ENCODE data around the gene PPP2R2C. TPM values are rescaled to one million over a fixed set of nuclear protein-coding genes. Genes with fewer than 3 reads are reported as not detected.
A peak's percentile ranks its signal among the peaks of the same experiment; 100 is the strongest.

PPP2R2C gene
- total and polyA plus RNA-seq, 5 donors: 2.3 to 7.2 (median 2.8) TPM

DNA sequence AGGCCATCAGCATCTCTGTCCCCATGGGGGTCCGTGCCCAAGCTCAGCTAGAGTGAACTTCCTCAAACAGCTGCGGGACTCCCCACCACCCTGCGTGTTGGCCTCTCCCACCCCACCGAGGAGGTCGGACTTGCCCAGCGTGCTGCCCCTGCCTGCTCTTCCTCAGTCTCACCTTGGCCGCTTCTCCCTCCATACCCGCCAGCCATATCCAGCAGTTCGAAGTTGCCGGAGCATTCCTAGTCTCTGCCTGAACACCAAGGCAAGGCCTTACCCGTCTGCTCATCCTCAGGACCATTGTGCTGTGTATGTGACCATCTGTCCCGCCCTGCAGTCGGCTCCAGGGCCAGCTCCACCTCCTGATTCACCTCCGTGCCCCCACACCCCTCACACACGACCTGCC is 118.3 kb downstream of the PPP2R2C start:
- intact Hi-C loops (cut with DNase I): no loop called here

DNA sequence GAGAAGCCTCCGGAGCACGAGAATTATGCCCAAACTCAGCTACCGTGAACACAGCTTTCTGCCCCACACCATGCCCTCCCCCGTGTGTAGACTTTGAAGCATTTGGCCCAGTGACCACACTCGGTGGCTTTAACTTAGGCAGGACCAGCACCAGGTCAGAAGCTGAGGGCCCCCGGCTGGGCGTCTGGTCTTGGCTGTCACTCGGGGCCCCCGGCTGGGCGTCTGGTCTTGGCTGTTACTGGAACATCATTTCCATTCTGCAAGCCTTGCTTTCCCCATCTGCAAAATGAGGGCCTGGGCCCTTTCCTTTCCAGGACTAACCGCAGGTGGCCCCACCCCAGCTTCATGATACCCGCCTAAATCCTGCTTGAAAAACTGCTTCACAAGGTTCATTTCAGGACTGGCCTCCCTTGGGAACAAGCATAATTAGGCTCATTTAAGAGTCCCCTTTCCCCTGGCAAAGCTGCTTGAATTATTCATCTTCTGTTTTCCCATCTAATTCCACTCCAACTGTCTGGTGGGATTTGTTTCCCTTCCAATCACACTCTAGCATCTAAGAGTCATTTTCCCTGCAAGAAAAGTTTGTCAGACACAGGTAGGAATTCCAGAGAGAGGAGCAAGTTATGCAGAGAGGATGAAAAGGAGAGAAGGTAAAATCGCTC is 120.3 kb downstream of the PPP2R2C start:
- DNase-seq (peak in 1 of 3 donors; percentile 37), ATAC-seq (no peak)
- no peaks in the 10 kb centered on the region for H3K27me3 ChIP-seq (ENCODE audit: control insufficient read depth, insufficient read depth)

More for the DNA sequence above, 118.3 kb downstream of the PPP2R2C start:
- H3K27ac ChIP-seq (ENCODE audit: low read length): no peak overlapping the region
- peak in 1 of 3 donors; percentile 37 for DNase-seq
- no peak for ATAC-seq
- no peaks in the 10 kb centered on the region for H3K9me3 ChIP-seq (ENCODE audit: control insufficient read depth, low read length)
- WGBS: 47% methylated on average over 15 of the region's 15 CpGs
- no peaks in the 10 kb centered on the region for H3K4me1 ChIP-seq (ENCODE audit: control insufficient read depth, insufficient read depth, low read length)
- H3K27me3 ChIP-seq (ENCODE audit: control insufficient read depth, insufficient read depth): no peaks in the 10 kb centered on the region
- no peak overlapping the region for H3K4me3 ChIP-seq (ENCODE audit: low read length)

DNA sequence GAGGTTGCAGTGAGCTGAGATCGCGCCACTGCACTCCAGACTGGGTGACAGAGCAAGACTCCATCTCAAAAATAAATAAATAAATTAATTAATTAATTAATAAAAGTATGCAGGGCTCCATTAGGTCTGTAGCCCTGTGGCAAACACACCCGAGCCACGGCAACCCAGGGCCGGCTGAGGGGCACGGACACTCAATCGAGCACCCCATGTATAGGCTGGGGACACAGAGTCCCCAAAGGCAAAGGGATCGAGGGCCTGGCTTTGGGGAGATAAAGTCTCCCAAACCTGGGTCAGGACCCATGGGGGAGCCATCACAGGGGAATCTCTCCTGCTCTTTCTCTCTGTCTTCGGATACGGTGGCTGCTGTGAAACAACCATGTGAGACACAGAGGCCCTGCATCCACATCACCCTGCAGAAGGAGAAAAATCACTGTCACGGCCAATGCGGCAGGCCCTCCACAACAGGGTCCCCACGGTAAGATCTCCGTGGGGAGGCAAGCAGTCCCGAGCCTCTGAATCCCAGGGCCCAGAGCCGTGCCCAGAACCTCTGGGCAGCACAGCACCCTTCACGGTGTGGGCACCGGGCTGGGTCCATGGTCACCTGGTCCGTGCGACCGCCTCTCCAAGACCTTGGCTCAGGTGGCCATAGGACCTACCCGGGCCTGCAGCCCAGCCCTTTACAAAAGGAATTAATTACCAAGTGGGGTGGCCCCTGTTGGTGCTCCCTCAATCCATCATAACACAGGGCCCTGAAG is 121.0 kb downstream of the PPP2R2C start:
- no peaks in the 10 kb centered on the region for H3K9me3 ChIP-seq (ENCODE audit: control insufficient read depth, low read length)
- 91% methylated on average over 22 of the region's 22 CpGs for WGBS
- no peak for ATAC-seq
- no peaks in the 10 kb centered on the region for H3K27me3 ChIP-seq (ENCODE audit: control insufficient read depth, insufficient read depth)
- H3K4me1 ChIP-seq (ENCODE audit: control insufficient read depth, insufficient read depth, low read length): no peaks in the 10 kb centered on the region
- peak in 1 of 3 donors; percentile 22 for DNase-seq
- no peak overlapping the region for H3K4me3 ChIP-seq (ENCODE audit: low read length)
- intact Hi-C loops (cut with DNase I): no loop called here
- H3K27ac ChIP-seq (ENCODE audit: low read length): no peak overlapping the region

More for the DNA sequence above, 120.3 kb downstream of the PPP2R2C start:
- no peaks in the 10 kb centered on the region for H3K9me3 ChIP-seq (ENCODE audit: control insufficient read depth, low read length)
- no peak overlapping the region for H3K27ac ChIP-seq (ENCODE audit: low read length)
- H3K4me1 ChIP-seq (ENCODE audit: control insufficient read depth, insufficient read depth, low read length): no peaks in the 10 kb centered on the region
- intact Hi-C loops (cut with DNase I): no loop called here
- WGBS: 68% methylated on average over 13 of the region's 13 CpGs
- H3K4me3 ChIP-seq (ENCODE audit: low read length): no peak overlapping the region

DNA sequence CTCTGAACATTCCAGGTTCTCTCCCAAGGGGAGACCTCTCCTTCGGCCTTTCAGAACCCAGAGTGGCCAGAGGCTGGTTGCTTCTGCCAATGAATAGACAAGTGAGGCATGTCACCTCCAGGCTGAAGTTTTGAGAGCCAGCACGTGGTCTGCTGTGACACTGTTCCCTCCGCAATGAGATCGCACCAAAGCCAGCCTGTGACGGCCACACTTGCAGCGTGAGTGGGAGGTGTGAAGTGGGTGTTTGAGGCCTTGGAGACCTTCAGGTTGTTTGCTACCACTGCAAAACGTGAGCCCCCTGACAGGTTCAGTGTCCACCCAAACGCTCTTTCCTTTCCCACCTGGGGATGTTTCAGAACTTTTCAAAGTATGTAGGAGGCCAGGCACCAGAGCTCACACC is 121.8 kb downstream of the PPP2R2C start:
- ATAC-seq (no peak), DNase-seq (no peak)
- intact Hi-C loops (cut with DNase I): no loop called here
- Histone ChIP-seq H3K4me3 (ENCODE audit: low read length) (no peak overlapping the region), H3K27me3 (ENCODE audit: control insufficient read depth, insufficient read depth) (no peaks in the 10 kb centered on the region), H3K27ac (ENCODE audit: low read length) (no peak overlapping the region), H3K9me3 (ENCODE audit: control insufficient read depth, low read length) (no peaks in the 10 kb centered on the region), H3K4me1 (ENCODE audit: control insufficient read depth, insufficient read depth, low read length) (no peaks in the 10 kb centered on the region)
- 60% methylated on average over 8 of the region's 8 CpGs for WGBS

DNA sequence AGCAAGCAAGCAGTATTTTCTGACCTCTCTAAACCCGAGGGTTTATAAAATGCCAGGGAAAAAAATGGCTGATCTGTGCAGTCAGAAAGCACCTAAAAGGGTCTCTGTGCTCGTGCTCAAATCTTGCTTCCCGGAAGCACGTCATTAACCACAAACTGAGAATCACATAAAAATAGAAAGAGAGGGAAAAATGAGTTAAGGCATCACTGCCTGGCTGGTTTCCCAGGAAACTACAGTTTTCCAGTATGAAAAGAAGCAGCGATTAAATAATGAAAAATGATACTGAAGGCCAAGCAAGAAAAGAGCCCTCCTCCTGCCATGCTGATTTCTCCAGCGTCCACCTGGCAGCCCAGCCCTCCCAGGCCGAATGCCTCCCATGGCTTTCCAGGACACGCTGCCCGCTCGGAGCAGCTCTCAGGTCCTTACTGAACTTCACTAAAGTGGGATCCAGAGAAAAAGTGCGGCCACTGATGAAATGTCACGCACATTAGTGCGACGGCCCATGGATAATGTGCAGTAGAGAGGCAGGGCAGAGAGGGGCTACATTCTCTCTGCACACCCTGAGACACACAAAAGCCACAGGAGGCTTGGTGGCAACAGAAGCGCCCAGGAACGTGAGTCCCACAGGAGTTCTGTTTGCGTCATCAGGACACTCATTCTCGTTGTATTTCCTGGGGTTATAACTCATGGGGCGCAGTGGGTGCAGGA is 122.4 kb downstream of the PPP2R2C start:
- Histone ChIP-seq H3K27me3 (ENCODE audit: control insufficient read depth, insufficient read depth) (no peaks in the 10 kb centered on the region), H3K4me3 (ENCODE audit: low read length) (no peak overlapping the region), H3K9me3 (ENCODE audit: control insufficient read depth, low read length) (no peaks in the 10 kb centered on the region), H3K4me1 (ENCODE audit: control insufficient read depth, insufficient read depth, low read length) (no peaks in the 10 kb centered on the region), H3K27ac (ENCODE audit: low read length) (no peak overlapping the region)
- DNase-seq: peak in 2 of 3 donors; percentile 23 to 24
- intact Hi-C loops (cut with DNase I): no loop called here
- no peak for ATAC-seq
- 69% methylated on average over 19 of the region's 19 CpGs for WGBS

DNA sequence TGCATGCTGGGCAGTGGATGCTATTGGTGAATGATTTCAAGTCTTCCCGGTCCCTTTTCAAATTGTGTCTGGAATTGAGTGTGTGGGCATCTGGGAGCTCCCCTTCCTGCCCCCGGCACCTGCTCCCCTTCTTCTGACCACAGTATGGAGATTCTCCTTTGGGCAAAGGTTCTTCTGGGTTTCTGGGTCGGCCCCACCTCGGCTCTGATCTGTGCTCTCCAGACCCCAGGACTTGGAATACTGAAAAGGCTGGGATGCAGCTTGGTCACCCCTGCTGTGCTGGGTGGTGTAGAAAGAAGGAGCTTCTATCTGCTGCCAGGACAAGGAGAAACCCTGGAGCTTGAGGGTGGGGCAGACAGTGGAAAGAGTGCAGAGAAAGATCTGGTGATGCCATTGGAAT is 124.0 kb downstream of the PPP2R2C start:
- Histone ChIP-seq H3K27ac (ENCODE audit: low read length) (no peak overlapping the region), H3K4me3 (ENCODE audit: low read length) (no peak overlapping the region), H3K4me1 (ENCODE audit: control insufficient read depth, insufficient read depth, low read length) (no peaks in the 10 kb centered on the region), H3K9me3 (ENCODE audit: control insufficient read depth, low read length) (no peaks in the 10 kb centered on the region), H3K27me3 (ENCODE audit: control insufficient read depth, insufficient read depth) (no peaks in the 10 kb centered on the region)
- intact Hi-C loops (cut with DNase I): no loop called here
- ATAC-seq: no peak
- peak in 1 of 3 donors; percentile 3 for DNase-seq
- WGBS: 92% methylated on average over 4 of the region's 4 CpGs

DNA sequence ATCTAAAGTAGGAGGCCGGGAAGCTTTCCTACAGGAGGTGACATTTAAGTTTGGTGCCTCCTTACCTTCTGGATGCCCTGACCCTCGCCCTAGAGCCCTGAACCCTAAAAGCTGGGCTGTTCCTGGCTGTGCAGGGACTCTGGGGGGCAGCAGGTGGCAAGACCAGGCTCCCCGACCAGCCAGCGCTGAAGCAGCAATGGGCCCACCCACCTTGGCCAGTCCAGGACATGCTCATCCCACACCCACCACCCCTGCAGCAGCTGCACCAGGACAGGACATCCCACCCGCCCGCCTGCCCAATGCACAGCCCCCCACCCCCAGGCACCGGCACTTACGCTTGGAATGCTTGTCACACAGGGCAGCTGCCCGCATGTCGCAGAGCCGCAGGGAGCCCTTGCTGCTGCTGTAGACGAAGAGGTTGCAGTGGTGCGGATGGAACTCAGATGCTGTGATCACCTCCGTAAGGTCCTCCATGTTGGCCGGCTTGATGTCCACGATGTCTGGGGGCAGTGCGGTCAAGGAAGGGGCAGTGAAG is 124.8 kb downstream of the PPP2R2C start:
- WGBS: 69% methylated on average over 17 of the region's 17 CpGs
- intact Hi-C loops (cut with DNase I): no loop called here
- no peak overlapping the region for H3K4me3 ChIP-seq (ENCODE audit: low read length)
- H3K9me3 ChIP-seq (ENCODE audit: control insufficient read depth, low read length): no peaks in the 10 kb centered on the region
- H3K4me1 ChIP-seq (ENCODE audit: control insufficient read depth, insufficient read depth, low read length): no peaks in the 10 kb centered on the region
- H3K27ac ChIP-seq (ENCODE audit: low read length): no peak overlapping the region
- ATAC-seq (no peak), DNase-seq (peak in 2 of 3 donors; percentile 25 to 40)
- H3K27me3 ChIP-seq (ENCODE audit: control insufficient read depth, insufficient read depth): no peaks in the 10 kb centered on the region

DNA sequence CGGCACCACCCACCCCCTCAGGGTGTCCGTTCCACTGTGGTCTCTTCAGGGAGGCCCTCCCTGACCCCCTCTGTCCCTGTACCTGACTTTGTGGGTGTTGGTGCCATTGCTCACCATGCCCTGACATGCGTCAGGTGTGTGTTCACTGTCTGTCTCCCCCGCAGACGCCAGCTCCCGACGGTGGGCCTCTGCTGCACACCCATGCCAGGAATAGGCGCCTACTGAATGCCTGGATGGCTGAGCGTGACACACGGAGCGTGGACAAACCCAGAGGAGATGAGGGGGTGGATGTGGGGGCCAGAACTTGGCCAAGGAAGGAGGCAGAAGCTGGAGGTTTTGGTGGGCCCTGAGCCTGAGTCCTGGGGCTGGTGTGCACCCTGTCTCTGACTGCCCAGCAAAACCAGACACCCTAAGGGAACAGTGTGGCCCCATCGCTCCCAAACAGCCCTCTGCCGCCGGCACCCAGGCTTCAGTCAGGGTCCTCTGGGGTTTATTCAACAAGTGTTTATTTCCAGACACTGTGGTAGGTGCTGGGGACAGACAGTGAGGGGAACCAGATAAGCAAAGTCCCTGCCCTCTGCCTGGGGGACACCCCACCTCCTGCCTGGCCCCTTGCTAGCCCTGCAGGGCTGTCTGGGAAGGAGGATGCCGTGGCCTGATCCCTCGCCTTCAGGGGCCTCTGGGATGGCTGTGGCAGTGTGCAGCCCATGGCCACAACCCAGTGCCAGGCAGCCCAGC is 125.9 kb downstream of the PPP2R2C start:
- ATAC-seq: no peak
- peak in 2 of 3 donors; percentile 21 to 31 for DNase-seq
- Histone ChIP-seq H3K27me3 (ENCODE audit: control insufficient read depth, insufficient read depth) (no peaks in the 10 kb centered on the region), H3K27ac (ENCODE audit: low read length) (no peak overlapping the region), H3K4me3 (ENCODE audit: low read length) (no peak overlapping the region), H3K9me3 (ENCODE audit: control insufficient read depth, low read length) (no peaks in the 10 kb centered on the region), H3K4me1 (ENCODE audit: control insufficient read depth, insufficient read depth, low read length) (no peaks in the 10 kb centered on the region)
- WGBS: 79% methylated on average over 16 of the region's 16 CpGs
- intact Hi-C loops (cut with DNase I): no loop called here

DNA sequence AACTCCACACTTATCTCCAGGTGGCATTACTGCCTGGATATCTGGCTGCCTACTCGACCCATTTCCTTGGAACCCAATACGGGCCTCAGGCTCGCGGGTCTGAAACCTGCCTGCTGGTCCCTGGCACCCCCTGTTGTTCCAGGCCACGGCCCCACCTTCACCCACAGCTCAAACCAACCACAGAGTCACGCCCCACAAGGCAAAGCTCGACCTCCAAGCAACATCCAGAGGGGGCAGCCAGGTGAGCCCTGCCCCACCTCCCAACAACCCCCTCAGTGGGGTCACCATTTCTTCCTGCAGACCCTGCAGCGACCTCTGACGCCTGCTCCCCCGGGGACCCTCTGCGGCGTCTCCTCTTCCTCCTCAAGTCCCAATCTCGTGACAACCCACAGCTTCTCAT is 126.5 kb downstream of the PPP2R2C start:
- Histone ChIP-seq H3K4me3 (ENCODE audit: low read length) (no peak overlapping the region), H3K27me3 (ENCODE audit: control insufficient read depth, insufficient read depth) (no peaks in the 10 kb centered on the region), H3K9me3 (ENCODE audit: control insufficient read depth, low read length) (no peaks in the 10 kb centered on the region), H3K4me1 (ENCODE audit: control insufficient read depth, insufficient read depth, low read length) (no peaks in the 10 kb centered on the region), H3K27ac (ENCODE audit: low read length) (no peak overlapping the region)
- intact Hi-C loops (cut with DNase I): no loop called here
- 79% methylated on average over 13 of the region's 13 CpGs for WGBS
- no peak for ATAC-seq
- peak in 2 of 3 donors; percentile 30 to 41 for DNase-seq

DNA sequence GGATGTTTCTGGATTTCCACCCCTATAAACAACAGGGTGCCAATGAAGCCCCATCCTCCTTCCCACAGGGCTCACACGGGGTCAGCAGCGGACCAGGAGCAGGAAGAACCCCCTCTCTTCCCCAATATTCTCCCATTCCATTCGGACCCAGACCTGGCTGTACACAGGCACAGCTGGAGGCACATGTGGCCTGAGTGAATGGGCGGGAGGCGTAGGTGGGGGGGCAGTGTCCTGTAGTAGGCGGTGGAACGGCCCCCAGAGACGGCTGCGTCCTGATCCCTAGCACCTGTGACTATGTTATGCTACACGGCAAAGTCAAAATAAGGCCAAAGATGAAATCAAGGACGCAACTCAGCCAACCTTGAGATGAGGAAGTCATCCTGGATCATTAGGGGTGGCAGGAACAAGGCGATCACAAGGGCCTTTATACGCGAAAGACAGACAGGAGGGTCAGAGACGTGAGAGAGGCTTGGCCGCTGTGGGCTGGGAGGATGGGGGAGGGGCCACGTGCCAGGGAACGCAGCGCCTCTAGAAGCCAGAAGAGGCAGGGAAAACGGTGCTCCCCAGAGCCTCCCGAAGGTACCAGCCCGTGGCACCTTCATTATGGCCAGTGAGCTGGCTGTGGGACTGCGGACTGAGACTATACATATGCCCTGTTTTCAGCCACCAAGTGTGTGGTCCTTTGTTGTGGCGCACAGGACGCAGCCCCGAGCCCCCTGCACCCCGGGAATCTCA is 127.2 kb downstream of the PPP2R2C start:
- no peak overlapping the region for H3K27ac ChIP-seq (ENCODE audit: low read length)
- 79% methylated on average over 27 of the region's 27 CpGs for WGBS
- H3K4me3 ChIP-seq (ENCODE audit: low read length): no peak overlapping the region
- ATAC-seq (no peak), DNase-seq (peak in 2 of 3 donors; percentile 3 to 36)
- H3K9me3 ChIP-seq (ENCODE audit: control insufficient read depth, low read length): no peaks in the 10 kb centered on the region
- H3K4me1 ChIP-seq (ENCODE audit: control insufficient read depth, insufficient read depth, low read length): no peaks in the 10 kb centered on the region
- intact Hi-C loops (cut with DNase I): no loop called here
- H3K27me3 ChIP-seq (ENCODE audit: control insufficient read depth, insufficient read depth): no peaks in the 10 kb centered on the region

Data from right cardiac atrium (tissue), 5 donors.